Esophagus (tissue), 2 donors: ENCODE data around the gene SERTAD3. TPM values are rescaled to one million over a fixed set of nuclear protein-coding genes. Genes with fewer than 3 reads are reported as not detected.
A peak's percentile ranks its signal among the peaks of the same experiment; 100 is the strongest.

Source experiments
- H3K27ac ChIP-seq, 2 donors: one replicate each; pipeline ENCODE4 v1.5.1; 2013; ENCODE audit warnings: low read depth in 2 of 2, mild to moderate bottlenecking in 2 of 2, inconsistent platforms in 1 of 2, low read length in 1 of 2, moderate library complexity in 1 of 2
- H3K27me3 ChIP-seq, 2 donors: one replicate each; pipeline ENCODE4 v1.6.1; 2013; ENCODE audit warnings: low read length in 2 of 2, control low read depth in 1 of 2, mild to moderate bottlenecking in 1 of 2; ENCODE audit not compliant: insufficient read depth in 2 of 2, control insufficient read depth in 1 of 2
- H3K36me3 ChIP-seq, 2 donors: one replicate each; pipeline ENCODE4 v1.6.1; 2013; ENCODE audit warnings: low read length in 1 of 2; ENCODE audit not compliant: control insufficient read depth in 2 of 2, insufficient read depth in 2 of 2
- H3K4me1 ChIP-seq, 2 donors: one replicate each; pipeline ENCODE4 v1.6.1; 2013; ENCODE audit warnings: low read length in 1 of 2; ENCODE audit not compliant: control insufficient read depth in 2 of 2, insufficient read depth in 2 of 2
- H3K4me3 ChIP-seq, 2 donors: one replicate each; pipeline ENCODE4 v1.5.1; 2013; ENCODE audit warnings: low read length in 2 of 2, mild to moderate bottlenecking in 2 of 2, low read depth in 1 of 2, moderate library complexity in 1 of 2
- H3K9me3 ChIP-seq, 2 donors: one replicate each; pipeline ENCODE4 v1.6.1; 2013; ENCODE audit warnings: mild to moderate bottlenecking in 2 of 2, low read depth in 1 of 2, low read length in 1 of 2, moderate library complexity in 1 of 2; ENCODE audit not compliant: control insufficient read depth in 2 of 2, insufficient read depth in 1 of 2
- whole genome bisulfite sequencing, 2 donors: extraction: QIAGEN DNeasy Blood & Tissue Kit; methylation state at CpG; one replicate each; pipeline ENCODE4 v1.1.7; 2013; 5-methylcytosine and 5-hydroxymethylcytosine counted together
- polyA plus RNA-seq, 2 donors: library from polyadenylated mRNA; stranded (reverse); fragments of 200-250 nt; gene quantifications; one replicate each; pipeline ENCODE4 v1.2.3, GENCODE V29; 2013
- donor health status: healthy with polysubstance abuse.
- donor health status: Bipolar disorder and iron deficiency.

SERTAD3 gene
- polyA plus RNA-seq, 2 donors: 12.2 to 19.1 TPM

GRCh38 chr19:40392894-40393517 lies 51.1 kb downstream of the SERTAD3 start:
- Histone ChIP-seq H3K27ac (peak overlapping the region in 1 of 2 donors; percentile 27), H3K9me3 (no peaks in the 10 kb centered on the region), H3K36me3 (no peaks in the 10 kb centered on the region), H3K4me3 (no peak overlapping the region), H3K27me3 (no peaks in the 10 kb centered on the region), H3K4me1 (peaks cover 5 to 15% of the 10 kb centered on the region in 2 donors)
- 44 to 46% methylated on average over 9 of the region's 9 CpGs for WGBS, 2 donors

GRCh38 chr19:40392123-40392522 lies 52.0 kb downstream of the SERTAD3 start:
- WGBS, 2 donors: 66 to 68% methylated on average over 8 of the region's 8 CpGs
- Histone ChIP-seq H3K27me3 (no peaks in the 10 kb centered on the region), H3K4me3 (no peak overlapping the region), H3K36me3 (no peaks in the 10 kb centered on the region), H3K9me3 (no peaks in the 10 kb centered on the region), H3K27ac (no peak overlapping the region), H3K4me1 (peaks cover 5 to 15% of the 10 kb centered on the region in 2 donors)

Other genes starting within 250 kb of the SERTAD3 start
- gene TTC9B, start 226.0 kb downstream of the SERTAD3 start, polyA plus RNA-seq: not detected
- gene CCNP, start 217.6 kb downstream of the SERTAD3 start, polyA plus RNA-seq: under 1 TPM; 0.06 to 0.07 TPM
- gene AKT2, start 159.0 kb downstream of the SERTAD3 start, polyA plus RNA-seq: 10 to 100 TPM; 51.9 to 56.0 TPM
- 10 to 100 TPM; 13.8 to 15.4 TPM for gene C19orf47, start 95.9 kb downstream of the SERTAD3 start, polyA plus RNA-seq
- gene PLD3, start 95.6 kb downstream of the SERTAD3 start, polyA plus RNA-seq: 10 to 100 TPM; 46.6 to 60.1 TPM
- under 1 TPM; 0.04 to 0.08 TPM for gene HIPK4, start 54.2 kb downstream of the SERTAD3 start, polyA plus RNA-seq
- gene PRX, start 31.0 kb downstream of the SERTAD3 start, polyA plus RNA-seq: 1 to 10 TPM; 1.0 to 1.1 TPM
- gene SERTAD1, start 18.3 kb downstream of the SERTAD3 start, polyA plus RNA-seq: 10 to 100 TPM; 20.7 to 21.5 TPM
- 100 to 1,000 TPM; 213 to 241 TPM for gene BLVRB, start 21.4 kb upstream of the SERTAD3 start, polyA plus RNA-seq
- gene SPTBN4, start 22.7 kb upstream of the SERTAD3 start, polyA plus RNA-seq: 1 to 10 TPM in 1 of 2 donors, under 1 TPM in 1; 0.68 to 1.2 TPM
- 10 to 100 TPM; 47.9 to 53.6 TPM for gene SHKBP1, start 132.5 kb upstream of the SERTAD3 start, polyA plus RNA-seq
- gene LTBP4, start 157.0 kb upstream of the SERTAD3 start, polyA plus RNA-seq: 100 to 1,000 TPM in 1 of 2 donors, 10 to 100 TPM in 1; 69.9 to 117 TPM
- 10 to 100 TPM in 1 of 2 donors, 1 to 10 TPM in 1; 9.0 to 14.4 TPM for gene NUMBL, start 246.3 kb upstream of the SERTAD3 start, polyA plus RNA-seq